OCI-LY3 (cell line): ENCODE data around the gene WAPL.

ENCODE experiments used
- CTCF ChIP-seq: fragments of 200-600, 300-600 bp; sonication (generic); IDR thresholded peaks from 2 replicates; pipeline ENCODE4 v1.5.1; 2014; ENCODE audit warnings: antibody characterized with exemption, low read length, low read depth
- EZH2phosphoT487 ChIP-seq: fragments of 200-600 bp; shearing (Covaris generic); IDR thresholded peaks from 2 replicates; pipeline ENCODE4 v1.6.1; 2018; ENCODE audit warnings: antibody characterized with exemption, mixed run types, low read depth

GRCh38 chr10:86443936-86444335, 77.7 kb downstream of the WAPL start:
- no peak for TF ChIP-seq CTCF
- TF ChIP-seq EZH2phosphoT487, result no peak
